Astrocyte (in vitro differentiated cells and primary cell): ENCODE measurements around the gene TSNAX. TPM values are rescaled to one million over a fixed set of nuclear protein-coding genes. Genes with fewer than 3 reads are reported as not detected.

Source experiments
- DNase-seq: peaks from one replicate; pipeline ENCODE4 v3.0.0-alpha.2; 2010; ENCODE audit warnings: low read depth
- FAIRE-seq: peaks from 2 replicates; lab custom pipeline; 2011; peaks lifted over from hg19 to GRCh38; lab: Jason Lieb, UNC
- H2AFZ ChIP-seq: 2 replicates; pipeline ENCODE4 v1.6.0; 2012; ENCODE audit warnings: low read depth, low read length, inconsistent platforms
- H3K27ac ChIP-seq: 2 replicates; pipeline ENCODE4 v1.5.1; 2011; ENCODE audit warnings: low read depth, low read length, inconsistent platforms
- H3K27me3 ChIP-seq: 2 replicates; pipeline ENCODE4 v1.6.0; 2011; ENCODE audit warnings: low read length, inconsistent platforms; ENCODE audit not compliant: insufficient read depth
- H3K36me3 ChIP-seq: 2 replicates; pipeline ENCODE4 v1.5.1; 2011; ENCODE audit warnings: low read length, inconsistent platforms; ENCODE audit not compliant: insufficient read depth
- H3K4me1 ChIP-seq: 2 replicates; pipeline ENCODE4 v1.5.1; 2011; ENCODE audit warnings: low read length, inconsistent platforms; ENCODE audit not compliant: insufficient read depth
- H3K4me2 ChIP-seq: 2 replicates; pipeline ENCODE4 v1.6.0; 2012; ENCODE audit warnings: low read length, inconsistent platforms
- H3K4me3 ChIP-seq: 2 replicates; pipeline ENCODE4 v1.5.1; 2011; ENCODE audit warnings: low read depth, mild to moderate bottlenecking, low read length, inconsistent platforms; ENCODE audit not compliant: insufficient read depth
- H3K79me2 ChIP-seq: 2 replicates; pipeline ENCODE4 v1.6.0; 2012; ENCODE audit warnings: mild to moderate bottlenecking, low read length, inconsistent platforms; ENCODE audit not compliant: insufficient read depth
- H3K9ac ChIP-seq: 2 replicates; pipeline ENCODE4 v1.6.0; 2012; ENCODE audit warnings: mild to moderate bottlenecking, low read length, inconsistent platforms
- H3K9me3 ChIP-seq: 2 replicates; pipeline ENCODE4 v1.5.1; 2012; ENCODE audit warnings: low read depth, mild to moderate bottlenecking, low read length, inconsistent platforms; ENCODE audit not compliant: insufficient read depth
- H4K20me1 ChIP-seq: 2 replicates; pipeline ENCODE4 v1.6.0; 2012; ENCODE audit warnings: low read length, inconsistent platforms; ENCODE audit not compliant: insufficient read depth
- H3K27ac Mint-ChIP-seq: one replicate; pipeline ENCODE4 v1.8.0; 2021; ENCODE audit warnings: mild to moderate bottlenecking, mixed read lengths; ENCODE audit not compliant: unreplicated experiment
- H3K27me3 Mint-ChIP-seq: one replicate; pipeline ENCODE4 v1.8.0; 2021; ENCODE audit warnings: low read depth, mixed read lengths; ENCODE audit not compliant: unreplicated experiment
- H3K36me3 Mint-ChIP-seq: one replicate; pipeline ENCODE4 v1.8.0; 2021; ENCODE audit warnings: low read depth, mixed read lengths; ENCODE audit not compliant: unreplicated experiment
- H3K4me1 Mint-ChIP-seq: one replicate; pipeline ENCODE4 v1.8.0; 2021; ENCODE audit warnings: low read depth, mixed read lengths; ENCODE audit not compliant: unreplicated experiment
- H3K4me3 Mint-ChIP-seq: one replicate; pipeline ENCODE4 v1.8.0; 2021; ENCODE audit warnings: mild to moderate bottlenecking, moderate library complexity, mixed read lengths; ENCODE audit not compliant: unreplicated experiment
- H3K9me3 Mint-ChIP-seq: one replicate; pipeline ENCODE4 v1.8.0; 2021; ENCODE audit warnings: mild to moderate bottlenecking, mixed read lengths; ENCODE audit not compliant: unreplicated experiment
- EZH2 ChIP-seq: IDR thresholded peaks from 2 replicates; pipeline ENCODE4 v1.6.1; 2012; ENCODE audit warnings: mild to moderate bottlenecking, low read length, inconsistent platforms; ENCODE audit not compliant: insufficient read depth
- total RNA-seq: library from RNA; stranded (reverse); gene quantifications from 2 replicates; pipeline ENCODE4 v1.2.1, GENCODE V29; 2021
- TF ChIP-seq, protein P1 (sequence below): IDR thresholded peaks from 2 replicates; pipeline ENCODE4 v1.5.1; 2011; ENCODE audit warnings: low read depth, mild to moderate bottlenecking, inconsistent platforms, low read length, moderate library complexity; ENCODE audit not compliant: insufficient read depth

Gene TSNAX
- total RNA-seq, 1 donor from 2014 or later = 43.5 TPM

DNA sequence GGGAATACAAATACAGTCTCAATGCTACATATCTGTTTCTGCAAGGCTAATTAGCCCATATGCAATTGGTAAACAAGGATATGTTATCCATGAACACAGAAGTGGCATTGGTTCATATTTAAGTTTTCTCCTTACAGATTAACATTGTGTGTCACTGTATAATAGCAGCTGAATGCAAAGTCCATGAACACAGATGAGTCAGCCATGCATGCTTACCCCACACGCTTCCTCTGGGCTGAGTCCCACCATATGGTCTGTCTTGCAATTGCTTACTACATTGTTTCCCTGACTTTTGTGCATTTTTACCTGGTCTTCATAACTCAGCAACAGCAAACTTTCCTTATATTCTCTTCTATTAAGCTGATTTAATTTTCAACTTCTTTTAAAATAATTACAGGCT, 41.5 kb upstream of the TSNAX start:
- peaks cover 3% of the 10 kb centered on the region for H3K4me1 ChIP-seq
- H3K9ac ChIP-seq = no peak overlapping the region
- no peak overlapping the region for H3K27ac ChIP-seq
- H3K27me3 ChIP-seq = no peaks in the 10 kb centered on the region
- H4K20me1 ChIP-seq = no peaks in the 10 kb centered on the region
- Mint-ChIP-seq H3K4me3 (no peak overlapping the region), H3K36me3 (no peaks in the 10 kb centered on the region), H3K27me3 (no peaks in the 10 kb centered on the region), H3K4me1 (peaks cover 7% of the 10 kb centered on the region), H3K9me3 (peaks cover 2% of the 10 kb centered on the region), H3K27ac (no peak overlapping the region)
- no peaks in the 10 kb centered on the region for H3K79me2 ChIP-seq
- FAIRE-seq (no peak), DNase-seq (peak; percentile 14)
- TF ChIP-seq, protein P1, sequence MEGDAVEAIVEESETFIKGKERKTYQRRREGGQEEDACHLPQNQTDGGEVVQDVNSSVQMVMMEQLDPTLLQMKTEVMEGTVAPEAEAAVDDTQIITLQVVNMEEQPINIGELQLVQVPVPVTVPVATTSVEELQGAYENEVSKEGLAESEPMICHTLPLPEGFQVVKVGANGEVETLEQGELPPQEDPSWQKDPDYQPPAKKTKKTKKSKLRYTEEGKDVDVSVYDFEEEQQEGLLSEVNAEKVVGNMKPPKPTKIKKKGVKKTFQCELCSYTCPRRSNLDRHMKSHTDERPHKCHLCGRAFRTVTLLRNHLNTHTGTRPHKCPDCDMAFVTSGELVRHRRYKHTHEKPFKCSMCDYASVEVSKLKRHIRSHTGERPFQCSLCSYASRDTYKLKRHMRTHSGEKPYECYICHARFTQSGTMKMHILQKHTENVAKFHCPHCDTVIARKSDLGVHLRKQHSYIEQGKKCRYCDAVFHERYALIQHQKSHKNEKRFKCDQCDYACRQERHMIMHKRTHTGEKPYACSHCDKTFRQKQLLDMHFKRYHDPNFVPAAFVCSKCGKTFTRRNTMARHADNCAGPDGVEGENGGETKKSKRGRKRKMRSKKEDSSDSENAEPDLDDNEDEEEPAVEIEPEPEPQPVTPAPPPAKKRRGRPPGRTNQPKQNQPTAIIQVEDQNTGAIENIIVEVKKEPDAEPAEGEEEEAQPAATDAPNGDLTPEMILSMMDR = no peak
- TF ChIP-seq EZH2 = no peak
- H3K4me2 ChIP-seq = no peak overlapping the region
- H3K9me3 ChIP-seq = no peaks in the 10 kb centered on the region
- no peak overlapping the region for H2AFZ ChIP-seq
- H3K36me3 ChIP-seq = no peaks in the 10 kb centered on the region
- H3K4me3 ChIP-seq = no peak overlapping the region

- TF ChIP-seq EZH2 = no peak
- TF ChIP-seq, protein P1 = no peak
Measured at GRCh38 chr1:231487910-231488309, 40.6 kb upstream of the TSNAX start.

DNA sequence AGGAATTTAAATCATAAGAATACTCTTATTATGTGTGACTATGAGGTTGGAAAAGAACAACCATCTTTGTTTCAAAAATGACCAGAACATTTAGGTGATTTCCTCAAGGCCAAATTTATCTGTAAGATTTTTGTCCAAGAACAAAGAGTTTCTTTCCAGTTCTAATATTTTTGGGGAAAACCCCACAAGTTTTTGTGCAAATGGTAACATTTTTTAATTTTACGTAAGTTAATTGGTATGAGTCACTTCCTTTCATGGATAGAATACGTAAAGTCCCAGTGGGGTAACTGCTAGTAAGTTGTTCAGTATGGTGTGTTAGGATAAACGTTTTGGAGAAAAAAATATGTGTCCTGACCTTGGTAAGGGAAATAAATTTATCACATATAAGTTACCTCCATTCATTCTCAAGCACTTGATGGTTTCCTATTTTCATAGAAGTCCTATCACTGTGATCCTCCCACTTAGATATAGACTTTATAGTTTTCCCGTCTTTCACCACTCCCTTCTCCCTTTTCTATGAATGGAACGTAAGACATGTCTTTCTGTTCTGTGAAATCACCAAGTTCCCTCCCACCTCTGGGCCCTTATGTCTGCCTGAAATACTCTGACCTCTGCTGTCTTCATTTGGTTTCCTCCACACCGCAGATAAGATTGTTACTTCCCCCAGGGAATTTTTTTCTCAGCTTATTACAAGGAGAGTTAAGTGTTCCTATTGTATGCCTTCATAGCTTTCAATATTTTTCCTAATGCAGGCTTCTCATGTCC, 34.9 kb upstream of the TSNAX start:
- H3K4me1 ChIP-seq = no peaks in the 10 kb centered on the region
- H3K27ac Mint-ChIP-seq = no peak overlapping the region
- no peaks in the 10 kb centered on the region for H3K79me2 ChIP-seq
- H3K9me3 ChIP-seq = no peaks in the 10 kb centered on the region
- no peak overlapping the region for H2AFZ ChIP-seq
- H3K36me3 Mint-ChIP-seq = peaks cover 2% of the 10 kb centered on the region
- DNase-seq (no peak), FAIRE-seq (no peak)
- no peak overlapping the region for H3K4me3 ChIP-seq
- H3K4me3 Mint-ChIP-seq = no peak overlapping the region
- no peaks in the 10 kb centered on the region for H3K27me3 Mint-ChIP-seq
- TF ChIP-seq, protein P1 = no peak
- no peak for TF ChIP-seq EZH2
- peaks cover 1% of the 10 kb centered on the region for H3K9me3 Mint-ChIP-seq
- H3K4me1 Mint-ChIP-seq = peaks cover 5% of the 10 kb centered on the region
- no peaks in the 10 kb centered on the region for H4K20me1 ChIP-seq
- no peak overlapping the region for H3K27ac ChIP-seq
- H3K27me3 ChIP-seq = no peaks in the 10 kb centered on the region
- H3K4me2 ChIP-seq = no peak overlapping the region
- no peak overlapping the region for H3K9ac ChIP-seq
- H3K36me3 ChIP-seq = no peaks in the 10 kb centered on the region

More at GRCh38 chr1:231487910-231488309, 40.6 kb upstream of the TSNAX start:
- Histone ChIP-seq H2AFZ (no peak overlapping the region), H4K20me1 (no peaks in the 10 kb centered on the region), H3K4me1 (peaks cover 3% of the 10 kb centered on the region), H3K9me3 (no peaks in the 10 kb centered on the region), H3K9ac (no peak overlapping the region), H3K27ac (no peak overlapping the region), H3K36me3 (no peaks in the 10 kb centered on the region), H3K27me3 (no peaks in the 10 kb centered on the region), H3K4me2 (no peak overlapping the region), H3K4me3 (no peak overlapping the region), H3K79me2 (no peaks in the 10 kb centered on the region)
- DNase-seq = no peak
- peaks cover 7% of the 10 kb centered on the region for H3K4me1 Mint-ChIP-seq
- H3K4me3 Mint-ChIP-seq = no peak overlapping the region
- H3K36me3 Mint-ChIP-seq = no peaks in the 10 kb centered on the region
- no peak overlapping the region for H3K27ac Mint-ChIP-seq
- FAIRE-seq = no peak
- H3K27me3 Mint-ChIP-seq = no peaks in the 10 kb centered on the region
- peaks cover 2% of the 10 kb centered on the region for H3K9me3 Mint-ChIP-seq
